Epithelial cell of proximal tubule (primary cell): ENCODE results near the gene CROCC. TPM values are rescaled to one million over a fixed set of nuclear protein-coding genes. Genes with fewer than 3 reads are reported as not detected.

Experiments used
- DNase-seq: peaks from one replicate; pipeline ENCODE4 v3.0.0-alpha.2; 2011; ENCODE audit warnings: low read depth
- H3K4me3 ChIP-seq: 2 replicates; pipeline ENCODE4 v1.5.1; 2011; ENCODE audit warnings: low read depth, mild to moderate bottlenecking, low read length
- CTCF ChIP-seq: conservative IDR thresholded peaks from 2 replicates; pipeline ENCODE4 v1.5.1; 2012; ENCODE audit warnings: low read depth, mild to moderate bottlenecking, low read length
- total RNA-seq: library from RNA; depleted of rRNA; stranded (reverse); fragments of >200 nt; gene quantifications from 2 replicates; pipeline ENCODE4 v1.2.3, GENCODE V29; 2015

CROCC gene
- total RNA-seq, 1 donor from 2014 or later: 17.7 TPM

DNA sequence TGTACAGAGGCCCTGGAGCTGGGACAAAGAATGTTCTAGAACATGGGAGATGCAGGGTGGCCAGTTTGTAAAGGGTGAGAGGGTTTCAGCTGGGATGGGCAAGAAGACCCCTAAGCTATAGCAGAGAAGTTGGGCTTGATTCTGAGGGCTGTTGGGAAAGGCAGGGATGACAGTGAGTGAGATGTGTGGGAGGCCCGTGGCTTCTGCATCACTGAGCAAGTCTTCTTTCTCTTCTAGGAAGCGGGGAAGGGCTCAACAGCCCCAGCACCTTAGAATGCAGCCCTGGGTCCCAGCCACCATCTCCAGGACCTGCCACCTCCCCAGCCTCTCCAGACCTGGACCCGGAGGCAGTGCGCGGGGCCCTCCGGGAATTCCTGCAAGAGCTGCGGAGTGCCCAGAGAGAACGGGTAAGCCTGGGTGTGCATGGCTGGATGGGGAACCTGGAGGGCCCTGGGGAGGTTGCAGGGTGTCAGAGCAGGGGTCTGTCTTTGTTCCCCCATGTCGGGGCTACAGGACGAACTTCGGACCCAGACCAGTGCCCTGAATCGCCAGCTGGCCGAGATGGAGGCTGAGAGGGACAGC is 43.8 kb downstream of the CROCC start:
- no peak for DNase-seq
- no peak for TF ChIP-seq CTCF
- H3K4me3 ChIP-seq: no peak overlapping the region

DNA sequence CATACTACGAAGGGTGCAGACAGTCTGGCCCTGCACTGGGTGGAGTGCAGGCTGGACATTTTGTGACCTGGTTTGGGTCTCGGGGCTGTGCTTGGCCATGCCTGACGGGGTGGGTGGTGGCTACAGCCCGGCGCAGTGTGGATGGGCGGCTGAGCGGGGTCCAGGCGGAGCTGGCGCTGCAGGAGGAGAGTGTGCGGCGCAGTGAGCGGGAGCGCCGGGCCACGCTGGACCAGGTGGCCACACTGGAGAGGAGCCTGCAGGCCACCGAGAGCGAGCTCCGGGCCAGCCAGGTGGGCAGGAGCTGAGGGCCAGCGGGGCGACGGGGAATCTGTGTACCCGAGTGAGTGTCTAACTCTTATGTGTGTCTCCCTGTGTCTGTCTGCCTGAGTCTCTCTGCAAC is 44.6 kb downstream of the CROCC start:
- no peak for TF ChIP-seq CTCF
- H3K4me3 ChIP-seq: no peak overlapping the region
- DNase-seq: no peak

DNA sequence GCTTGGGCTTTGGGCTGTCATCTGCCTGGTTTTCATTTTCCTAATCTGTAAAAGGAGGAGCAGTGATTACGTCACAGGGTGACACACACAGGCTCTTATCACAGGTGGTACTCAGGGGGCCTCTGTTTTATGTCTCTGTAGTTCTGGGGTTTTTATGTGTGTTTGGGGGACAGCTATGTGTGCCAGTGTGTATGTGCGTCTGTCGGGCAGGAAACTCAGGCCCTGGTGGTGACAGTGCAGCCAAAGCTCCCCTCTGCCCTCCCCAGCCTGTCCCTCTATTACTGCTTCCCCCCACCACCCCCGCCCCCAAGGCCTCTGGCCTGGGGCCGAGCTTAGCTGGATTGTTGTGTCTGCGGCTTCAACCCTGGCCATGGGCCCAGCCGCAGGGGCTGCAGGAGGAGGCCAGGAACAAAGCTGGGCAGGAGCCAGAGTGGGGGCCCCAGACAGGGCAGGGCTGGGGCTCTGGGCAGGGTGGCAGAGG is 45.4 kb downstream of the CROCC start:
- no peak for TF ChIP-seq CTCF
- no peak for DNase-seq

DNA sequence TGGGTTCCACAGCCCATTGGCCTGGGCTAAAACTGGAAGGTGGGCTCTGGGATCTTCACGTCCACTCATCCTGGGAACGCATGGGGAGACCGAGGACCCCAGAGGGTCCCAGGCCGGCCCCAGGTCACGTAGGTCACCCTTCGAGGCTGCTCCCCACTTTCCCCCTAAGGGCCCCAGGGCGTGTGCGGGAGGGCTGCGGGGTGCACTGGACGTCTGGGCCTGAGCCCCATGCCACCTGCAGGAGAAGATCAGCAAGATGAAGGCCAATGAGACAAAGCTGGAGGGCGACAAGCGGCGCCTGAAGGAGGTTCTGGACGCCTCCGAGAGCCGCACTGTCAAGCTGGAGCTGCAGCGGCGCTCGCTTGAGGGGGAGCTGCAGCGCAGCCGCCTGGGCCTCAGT is 46.2 kb downstream of the CROCC start:
- DNase-seq: no peak
- no peak overlapping the region for H3K4me3 ChIP-seq
- TF ChIP-seq CTCF: no peak

More for the DNA sequence above, 45.4 kb downstream of the CROCC start:
- H3K4me3 ChIP-seq: no peak overlapping the region

GRCh38 chr1:16968372-16968771 is 46.6 kb downstream of the CROCC start:
- no peak for DNase-seq
- no peak for TF ChIP-seq CTCF
- H3K4me3 ChIP-seq: no peak overlapping the region

GRCh38 chr1:16969057-16969611 is 47.4 kb downstream of the CROCC start:
- no peak for TF ChIP-seq CTCF
- no peak overlapping the region for H3K4me3 ChIP-seq
- DNase-seq: no peak

DNA sequence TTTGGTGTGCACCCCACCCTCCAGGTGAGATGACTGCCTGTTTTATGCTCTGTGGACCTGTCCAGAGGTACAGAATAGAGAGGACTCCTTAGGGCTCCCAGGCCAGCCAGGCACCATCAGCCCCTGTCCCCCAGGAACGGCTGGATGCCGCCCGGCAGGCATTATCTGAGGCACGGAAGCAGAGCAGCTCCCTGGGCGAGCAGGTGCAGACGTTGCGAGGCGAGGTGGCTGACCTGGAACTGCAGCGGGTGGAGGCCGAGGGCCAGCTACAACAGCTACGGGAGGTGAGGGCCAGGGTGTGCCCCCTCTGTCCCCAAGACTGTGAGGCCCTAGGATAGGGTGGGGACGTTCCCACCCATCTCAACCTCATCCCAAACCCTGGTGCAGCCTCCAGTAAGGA is 47.9 kb downstream of the CROCC start:
- TF ChIP-seq CTCF: no peak
- H3K4me3 ChIP-seq: no peak overlapping the region
- DNase-seq: no peak
